ENCODE measurements around the gene TRAF2.

DNA sequence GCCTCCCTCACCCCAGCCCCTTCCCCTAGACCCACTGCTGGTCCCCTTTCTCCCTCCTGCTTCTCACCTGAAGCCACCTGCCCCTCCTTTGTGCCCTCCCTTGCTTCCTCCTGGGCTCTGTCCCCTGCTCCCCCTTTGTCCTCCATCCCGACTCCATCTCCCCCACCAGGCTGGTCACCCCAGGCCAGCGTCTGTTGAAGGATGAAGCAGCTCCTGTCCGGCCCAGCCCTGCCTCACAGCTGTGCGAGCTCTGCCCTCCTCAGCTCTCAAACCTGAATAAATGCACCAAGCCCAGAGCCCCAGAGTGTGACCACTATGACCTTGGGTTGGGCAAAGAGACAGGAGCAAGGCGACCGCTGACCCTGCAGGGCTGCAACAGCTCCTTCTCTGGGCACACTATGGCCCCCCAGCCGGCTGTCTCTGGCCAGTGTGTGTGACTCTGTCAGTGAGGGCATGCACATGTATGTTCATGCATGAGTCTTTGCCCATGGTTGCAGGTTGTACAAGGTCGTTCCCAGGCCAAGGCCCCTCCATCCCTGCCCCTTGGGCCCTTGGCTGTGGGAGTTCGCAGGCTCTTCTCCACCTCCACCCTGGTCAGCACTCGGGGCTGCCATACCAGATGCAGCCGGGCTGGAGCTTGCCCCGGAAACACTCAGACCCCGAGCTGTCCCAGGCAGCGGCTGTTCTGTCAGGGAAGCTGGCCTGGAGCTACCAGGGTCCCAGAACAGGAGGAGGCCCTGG is 69.1 kb downstream of the TRAF2 start:
- no peak for TF ChIP-seq FOXM1 (IDR thresholded peaks at IDR 0.05; ENCODE audit: borderline replicate concordance, low read depth)
- TF ChIP-seq MAX (IDR thresholded peaks at IDR 0.05) = no peak
- TF ChIP-seq RAD21 (IDR thresholded peaks at IDR 0.05; ENCODE audit: low read depth) = no peak
- TF ChIP-seq TAF1 (IDR thresholded peaks at IDR 0.05; ENCODE audit: low read depth) = no peak
- no peak for TF ChIP-seq CREB1 (IDR thresholded peaks at IDR 0.05; ENCODE audit: low read depth)
- no peak for TF ChIP-seq YY1 (IDR thresholded peaks at IDR 0.05; ENCODE audit: low read depth)
- no peak for TF ChIP-seq EP300 (IDR thresholded peaks at IDR 0.05; ENCODE audit: borderline replicate concordance)
- TF ChIP-seq, protein P1, sequence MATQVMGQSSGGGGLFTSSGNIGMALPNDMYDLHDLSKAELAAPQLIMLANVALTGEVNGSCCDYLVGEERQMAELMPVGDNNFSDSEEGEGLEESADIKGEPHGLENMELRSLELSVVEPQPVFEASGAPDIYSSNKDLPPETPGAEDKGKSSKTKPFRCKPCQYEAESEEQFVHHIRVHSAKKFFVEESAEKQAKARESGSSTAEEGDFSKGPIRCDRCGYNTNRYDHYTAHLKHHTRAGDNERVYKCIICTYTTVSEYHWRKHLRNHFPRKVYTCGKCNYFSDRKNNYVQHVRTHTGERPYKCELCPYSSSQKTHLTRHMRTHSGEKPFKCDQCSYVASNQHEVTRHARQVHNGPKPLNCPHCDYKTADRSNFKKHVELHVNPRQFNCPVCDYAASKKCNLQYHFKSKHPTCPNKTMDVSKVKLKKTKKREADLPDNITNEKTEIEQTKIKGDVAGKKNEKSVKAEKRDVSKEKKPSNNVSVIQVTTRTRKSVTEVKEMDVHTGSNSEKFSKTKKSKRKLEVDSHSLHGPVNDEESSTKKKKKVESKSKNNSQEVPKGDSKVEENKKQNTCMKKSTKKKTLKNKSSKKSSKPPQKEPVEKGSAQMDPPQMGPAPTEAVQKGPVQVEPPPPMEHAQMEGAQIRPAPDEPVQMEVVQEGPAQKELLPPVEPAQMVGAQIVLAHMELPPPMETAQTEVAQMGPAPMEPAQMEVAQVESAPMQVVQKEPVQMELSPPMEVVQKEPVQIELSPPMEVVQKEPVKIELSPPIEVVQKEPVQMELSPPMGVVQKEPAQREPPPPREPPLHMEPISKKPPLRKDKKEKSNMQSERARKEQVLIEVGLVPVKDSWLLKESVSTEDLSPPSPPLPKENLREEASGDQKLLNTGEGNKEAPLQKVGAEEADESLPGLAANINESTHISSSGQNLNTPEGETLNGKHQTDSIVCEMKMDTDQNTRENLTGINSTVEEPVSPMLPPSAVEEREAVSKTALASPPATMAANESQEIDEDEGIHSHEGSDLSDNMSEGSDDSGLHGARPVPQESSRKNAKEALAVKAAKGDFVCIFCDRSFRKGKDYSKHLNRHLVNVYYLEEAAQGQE (IDR thresholded peaks at IDR 0.05; ENCODE audit: low read depth) = no peak
- no peak for TF ChIP-seq EGR1 (IDR thresholded peaks at IDR 0.05)
- TF ChIP-seq, protein P2, sequence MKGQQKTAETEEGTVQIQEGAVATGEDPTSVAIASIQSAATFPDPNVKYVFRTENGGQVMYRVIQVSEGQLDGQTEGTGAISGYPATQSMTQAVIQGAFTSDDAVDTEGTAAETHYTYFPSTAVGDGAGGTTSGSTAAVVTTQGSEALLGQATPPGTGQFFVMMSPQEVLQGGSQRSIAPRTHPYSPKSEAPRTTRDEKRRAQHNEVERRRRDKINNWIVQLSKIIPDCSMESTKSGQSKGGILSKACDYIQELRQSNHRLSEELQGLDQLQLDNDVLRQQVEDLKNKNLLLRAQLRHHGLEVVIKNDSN (IDR thresholded peaks at IDR 0.05) = no peak
- no peak for TF ChIP-seq TEAD4 (IDR thresholded peaks at IDR 0.05)
- no peak for TF ChIP-seq NFIC (IDR thresholded peaks at IDR 0.05)
- no peak for TF ChIP-seq ZBTB7A (IDR thresholded peaks at IDR 0.05; ENCODE audit: low read depth)
- no peak for TF ChIP-seq TCF12 (IDR thresholded peaks at IDR 0.05; ENCODE audit: low read depth)

Data from Ishikawa (cell line).